NCI-H460 (cell line): Measurements from ENCODE around the gene AIF1L. TPM values are rescaled to one million over a fixed set of nuclear protein-coding genes. Genes with fewer than 3 reads are reported as not detected.
A peak's percentile ranks its signal among the peaks of the same experiment; 100 is the strongest.
"Not testable (repeated sequence)": the region's sequence is repeated elsewhere in the genome, so short reads cannot be mapped to it uniquely, and the experiment has no call there.

Source experiments
- DNase-seq: peaks from one replicate; pipeline ENCODE4 v3.0.0-alpha.2; 2016; ENCODE audit warnings: low read depth; ENCODE audit errors: extremely low read depth
- total RNA-seq: library from RNA; depleted of rRNA; stranded (reverse); fragments of >200 nt; shearing (Covaris generic); gene quantifications from 2 replicates; pipeline ENCODE4 v1.2.3, GENCODE V29; 2014

AIF1L gene
- total RNA-seq, 1 experiment from 2014 or later: 5.0 TPM

- DNase-seq: no peak
Observed at GRCh38 chr9:131117121-131117761, 20.9 kb downstream of the AIF1L start.

DNA sequence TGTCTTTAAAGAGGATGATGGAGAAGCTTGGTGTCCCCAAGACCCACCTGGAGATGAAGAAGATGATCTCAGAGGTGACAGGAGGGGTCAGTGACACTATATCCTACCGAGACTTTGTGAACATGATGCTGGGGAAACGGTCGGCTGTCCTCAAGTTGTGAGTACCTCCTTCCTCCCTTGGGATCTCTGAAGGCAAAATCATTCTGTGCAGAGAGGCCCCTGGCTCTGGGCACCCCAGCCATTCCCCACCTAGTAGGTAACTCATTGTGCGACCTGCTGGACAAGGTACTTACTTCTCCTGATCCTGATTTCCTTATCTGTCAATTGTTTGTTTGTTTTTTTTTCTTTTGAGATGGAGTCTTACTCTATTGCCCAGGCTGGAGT lies 21.4 kb downstream of the AIF1L start:
- DNase-seq: no peak

- DNase-seq: no peak
Observed at GRCh38 chr9:131119600-131119999, 23.3 kb downstream of the AIF1L start.

DNA sequence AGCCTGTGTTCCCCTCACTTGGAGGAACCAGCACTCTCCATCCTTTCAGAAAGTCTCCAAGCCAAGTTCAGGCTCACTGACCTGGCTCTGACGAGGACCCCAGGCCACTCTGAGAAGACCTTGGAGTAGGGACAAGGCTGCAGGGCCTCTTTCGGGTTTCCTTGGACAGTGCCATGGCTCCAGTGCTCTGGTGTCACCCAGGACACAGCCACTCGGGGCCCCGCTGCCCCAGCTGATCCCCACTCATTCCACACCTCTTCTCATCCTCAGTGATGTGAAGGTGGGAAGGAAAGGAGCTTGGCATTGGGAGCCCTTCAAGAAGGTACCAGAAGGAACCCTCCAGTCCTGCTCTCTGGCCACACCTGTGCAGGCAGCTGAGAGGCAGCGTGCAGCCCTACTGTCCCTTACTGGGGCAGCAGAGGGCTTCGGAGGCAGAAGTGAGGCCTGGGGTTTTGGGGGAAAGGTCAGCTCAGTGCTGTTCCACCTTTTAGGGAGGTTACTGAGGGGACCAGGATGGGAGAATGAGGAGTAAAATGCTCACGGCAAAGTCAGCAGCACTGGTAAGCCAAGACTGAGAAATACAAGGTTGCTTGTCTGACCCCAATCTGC lies 24.4 kb downstream of the AIF1L start:
- no peak for DNase-seq

- no peak for DNase-seq
Observed at GRCh38 chr9:131121346-131121745, 25.0 kb downstream of the AIF1L start.

DNA sequence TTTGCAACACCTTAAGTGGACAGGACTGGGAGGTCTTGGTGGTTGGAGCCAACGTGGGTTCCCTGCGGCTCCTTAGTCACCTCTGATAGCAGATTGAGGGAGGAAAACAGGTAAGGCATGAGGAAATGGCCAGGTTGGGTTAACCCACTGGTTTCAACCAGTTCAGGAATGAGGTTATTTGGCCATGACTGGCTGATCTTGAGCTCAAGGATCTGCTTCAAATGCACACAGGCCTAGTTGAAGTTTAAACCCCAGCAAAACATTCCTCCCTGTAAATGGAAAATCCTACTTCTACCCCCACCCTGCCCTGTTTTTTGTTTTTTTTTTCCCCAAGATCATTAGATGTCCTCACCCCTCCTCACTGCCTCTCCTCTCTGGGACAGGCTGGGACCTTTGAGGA lies 25.8 kb downstream of the AIF1L start:
- DNase-seq: no peak

DNA sequence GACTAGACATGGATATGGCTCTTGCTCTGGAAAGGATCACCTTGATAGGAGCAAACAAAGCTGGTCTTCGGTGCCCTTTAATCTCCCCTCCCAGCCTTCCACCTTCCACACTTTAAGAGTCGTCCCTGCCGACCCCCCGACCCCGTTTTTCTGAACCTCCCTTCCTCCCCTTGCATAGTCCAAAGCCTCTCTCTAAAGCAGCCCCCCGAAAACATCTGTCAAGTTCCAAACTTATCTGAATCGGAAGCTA lies 28.6 kb downstream of the AIF1L start:
- no peak for DNase-seq

- DNase-seq: peak; percentile 97
Observed at GRCh38 chr9:131125288-131126058, 29.1 kb downstream of the AIF1L start, which contains the start of gene NUP214. Gene NUP214, plus strand, starts transcription at chr9:131125586. Its CDS starts 119 bp downstream, at chr9:131125705.

GRCh38 chr9:131126059-131126426 lies 29.7 kb downstream of the AIF1L start:
- DNase-seq: no peak

DNA sequence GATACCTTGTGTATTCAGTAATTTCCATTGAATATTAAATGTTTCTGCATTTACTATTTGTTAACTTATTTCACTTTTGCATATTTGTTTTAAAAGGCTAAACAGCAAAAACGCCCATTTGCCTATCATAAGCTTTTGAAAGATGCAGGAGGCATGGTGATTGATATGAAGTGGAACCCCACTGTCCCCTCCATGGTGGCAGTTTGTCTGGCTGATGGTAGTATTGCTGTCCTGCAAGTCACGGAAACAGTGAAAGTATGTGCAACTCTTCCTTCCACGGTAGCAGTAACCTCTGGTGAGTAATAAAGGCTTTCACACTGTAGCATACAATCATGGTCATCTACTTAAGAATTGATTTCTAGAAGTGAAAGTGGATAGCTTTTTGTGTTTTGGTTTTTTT lies 32.9 kb downstream of the AIF1L start:
- no peak for DNase-seq

DNA sequence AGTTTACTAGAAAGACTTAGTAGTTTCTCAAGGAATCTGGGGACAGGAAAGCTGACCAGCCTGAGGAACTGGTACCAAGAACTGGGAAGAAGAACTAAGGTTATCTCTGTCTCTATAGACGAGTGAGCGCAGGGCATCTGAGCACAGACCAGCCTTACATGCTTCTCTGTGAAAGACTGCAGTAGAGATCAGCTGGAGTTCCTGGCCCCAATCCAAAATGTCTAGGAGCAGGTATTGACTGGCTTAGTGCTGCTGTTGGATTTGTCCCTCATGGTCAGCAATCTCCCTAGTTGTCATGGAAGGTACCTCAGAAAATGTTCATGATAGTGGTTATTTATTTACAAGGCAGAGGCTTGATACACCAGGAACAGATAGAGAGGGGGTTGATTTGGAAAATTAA lies 42.3 kb downstream of the AIF1L start:
- no peak for DNase-seq

- no peak for DNase-seq
Observed at GRCh38 chr9:131140112-131140511, 43.8 kb downstream of the AIF1L start.

DNA sequence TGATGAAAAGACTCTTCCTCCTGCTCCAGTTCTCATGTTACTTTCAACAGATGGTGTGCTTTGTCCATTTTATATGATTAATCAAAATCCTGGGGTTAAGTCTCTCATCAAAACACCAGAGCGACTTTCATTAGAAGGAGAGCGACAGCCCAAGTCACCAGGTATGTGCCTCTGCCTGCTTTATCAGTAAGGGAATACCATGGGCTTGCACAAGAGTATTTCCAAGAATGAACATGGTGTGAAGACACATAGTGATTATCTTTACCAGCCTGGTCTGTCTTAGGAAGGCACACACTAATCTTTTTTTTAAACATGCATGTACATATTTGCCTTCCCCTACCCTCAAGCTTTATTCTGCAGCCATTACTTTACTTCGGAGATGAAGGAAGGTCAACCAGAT lies 44.2 kb downstream of the AIF1L start:
- DNase-seq: no peak

DNA sequence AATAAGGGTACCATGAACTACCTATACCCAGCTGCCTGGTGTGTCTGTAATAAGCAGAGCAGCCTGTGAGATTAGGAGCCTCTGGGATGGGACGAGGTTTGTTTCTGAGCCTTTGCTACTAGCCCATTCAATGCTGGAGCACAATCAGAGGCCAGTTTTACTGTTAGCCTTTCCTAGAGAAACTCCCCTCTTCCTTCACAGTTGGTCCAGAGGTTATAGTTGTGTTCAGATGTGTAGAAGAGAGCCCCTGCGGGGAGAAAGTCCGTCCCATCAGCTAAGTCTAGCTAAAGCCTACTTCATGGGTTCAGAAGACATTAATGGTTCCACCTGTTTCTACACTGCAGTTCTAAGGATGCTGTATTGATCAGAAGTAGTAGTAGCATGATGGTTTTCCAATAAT lies 45.8 kb downstream of the AIF1L start:
- DNase-seq: no peak

DNA sequence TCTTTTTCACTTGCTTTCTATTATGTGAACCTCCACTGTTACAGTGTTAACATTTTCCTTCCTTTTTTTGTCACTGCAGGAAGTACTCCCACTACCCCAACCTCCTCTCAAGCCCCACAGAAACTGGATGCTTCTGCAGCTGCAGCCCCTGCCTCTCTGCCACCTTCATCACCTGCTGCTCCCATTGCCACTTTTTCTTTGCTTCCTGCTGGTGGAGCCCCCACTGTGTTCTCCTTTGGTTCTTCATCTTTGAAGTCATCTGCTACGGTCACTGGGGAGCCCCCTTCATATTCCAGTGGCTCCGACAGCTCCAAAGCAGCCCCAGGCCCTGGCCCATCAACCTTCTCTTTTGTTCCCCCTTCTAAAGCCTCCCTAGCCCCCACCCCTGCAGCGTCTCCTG lies 47.9 kb downstream of the AIF1L start:
- DNase-seq: no peak

DNA sequence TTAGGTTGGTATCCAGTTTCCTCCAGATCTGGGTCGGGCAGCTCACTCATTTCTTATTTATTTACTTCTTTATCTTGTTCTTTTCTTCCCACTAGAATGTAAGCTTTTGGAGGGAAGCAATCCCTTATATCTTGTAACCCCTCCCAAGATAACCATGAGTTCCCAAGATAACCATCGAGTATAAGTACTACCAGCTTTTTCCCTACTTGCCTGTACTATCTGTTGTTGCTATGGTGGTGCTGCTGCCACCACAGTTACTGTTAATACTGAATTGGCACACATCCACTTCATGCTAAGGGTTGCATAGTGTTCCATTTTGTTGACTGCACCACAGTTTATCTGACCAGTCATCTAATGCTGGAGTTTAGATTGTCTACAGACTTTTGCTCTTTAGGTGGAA lies 48.9 kb downstream of the AIF1L start:
- DNase-seq: no peak

- DNase-seq: no peak
Observed at GRCh38 chr9:131146186-131146585, 49.9 kb downstream of the AIF1L start.

DNA sequence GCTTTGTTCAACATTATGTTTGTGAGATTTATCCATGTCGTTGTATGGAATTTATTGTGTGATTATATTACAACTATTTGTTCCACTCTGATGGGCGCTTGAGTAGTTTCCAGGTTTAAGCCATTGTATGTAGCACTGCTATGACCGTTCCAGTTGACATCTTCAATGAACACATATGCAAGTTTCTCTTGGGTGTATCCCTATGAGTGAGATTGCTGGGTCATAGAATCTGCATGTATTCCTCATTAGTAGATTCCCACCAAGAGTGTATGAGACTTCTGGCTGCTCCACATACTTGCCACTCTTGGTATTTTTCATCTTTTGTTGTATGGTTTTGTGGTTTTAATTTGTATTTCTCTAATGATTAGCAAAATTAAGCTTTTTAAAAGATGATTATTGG lies 51.9 kb downstream of the AIF1L start:
- no peak for DNase-seq

DNA sequence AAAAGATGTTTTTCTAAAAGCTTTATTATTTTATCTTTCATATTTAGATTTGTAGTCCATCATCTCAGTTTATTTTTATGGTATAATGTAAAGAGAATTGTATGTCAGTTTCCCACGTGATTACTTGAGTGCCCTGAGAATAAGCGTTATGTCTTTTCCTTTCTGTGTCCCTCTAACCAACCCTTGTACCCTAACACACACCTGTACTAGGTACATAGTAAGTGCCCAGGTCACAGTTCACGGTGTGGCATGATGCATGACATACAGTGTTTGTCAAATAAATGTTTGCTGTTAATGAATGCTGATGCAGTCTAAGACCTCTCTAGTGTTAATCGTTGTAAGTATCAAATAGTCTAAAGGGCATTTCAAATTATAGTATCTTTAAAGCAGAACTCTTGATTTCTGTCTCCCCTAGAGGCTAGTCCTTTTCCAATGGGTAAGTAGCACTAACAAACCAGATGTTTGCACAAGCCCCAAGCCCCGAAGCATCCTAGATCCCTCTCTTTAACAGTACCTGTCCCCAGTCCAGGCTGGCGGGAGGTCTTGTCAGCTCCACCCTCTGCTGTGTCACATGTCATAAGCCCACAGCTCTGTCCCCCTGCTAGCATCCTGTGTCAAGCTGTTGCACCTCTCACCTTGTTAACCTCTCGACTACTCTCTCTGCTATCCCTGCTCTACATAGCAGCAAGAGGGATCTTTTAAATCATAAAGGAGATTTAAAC lies 52.8 kb downstream of the AIF1L start:
- DNase-seq: no peak

DNA sequence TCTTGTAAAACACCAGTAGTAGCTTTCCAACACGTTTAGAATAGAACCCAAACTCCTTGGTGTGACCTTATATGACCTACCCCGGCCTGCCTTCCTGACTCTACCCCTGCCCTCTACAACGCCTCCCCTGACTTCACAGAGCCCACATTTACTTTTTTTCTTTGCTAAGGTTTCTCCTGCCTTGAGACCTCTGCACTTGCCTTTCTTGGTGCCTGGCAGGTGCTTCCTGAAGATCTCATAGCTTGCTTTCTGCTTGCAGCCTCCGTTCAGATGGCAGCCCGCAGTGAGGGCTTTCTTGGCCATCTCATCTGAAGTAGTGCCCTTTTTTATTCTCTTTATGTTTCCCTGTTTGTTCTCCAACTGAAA lies 53.3 kb downstream of the AIF1L start:
- DNase-seq: no peak

DNA sequence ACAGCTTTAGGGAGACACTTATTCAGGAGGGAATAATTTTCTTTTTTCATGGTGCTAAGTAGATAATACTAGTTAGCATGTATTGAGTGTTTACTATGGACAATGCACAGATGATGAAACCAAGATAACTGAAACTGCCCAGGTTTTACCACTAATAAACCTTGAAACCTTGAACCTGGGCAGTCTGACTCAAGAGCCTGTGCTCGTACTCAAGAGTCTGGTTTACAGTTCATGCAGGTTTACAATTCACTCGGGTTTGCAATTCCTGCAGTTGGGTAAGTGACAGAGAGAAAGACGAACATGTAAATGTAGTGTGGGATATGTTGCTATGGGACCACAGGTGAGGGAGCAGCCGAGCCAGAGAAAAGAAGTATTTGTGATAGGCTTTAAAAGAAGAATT lies 57.3 kb downstream of the AIF1L start:
- no peak for DNase-seq

DNA sequence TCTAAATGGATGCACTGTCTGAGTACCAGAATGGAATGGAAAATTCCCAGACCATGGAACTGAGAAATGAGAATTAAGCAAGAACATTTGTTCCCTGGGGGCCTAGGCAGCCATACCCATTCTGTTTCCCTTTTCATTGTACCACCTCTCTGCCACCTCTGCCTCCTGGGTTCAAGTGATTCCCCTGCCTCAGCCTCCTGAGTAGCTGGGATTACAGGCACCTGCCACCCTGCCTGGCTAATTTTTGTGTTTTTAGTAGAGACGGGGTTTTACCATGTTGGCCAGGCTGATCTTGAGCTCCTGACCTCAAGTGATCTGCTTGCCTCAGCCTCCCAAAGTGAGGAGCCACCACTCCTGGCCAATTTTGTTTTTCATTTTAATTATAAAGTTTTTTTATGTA lies 62.3 kb downstream of the AIF1L start:
- not testable (repeated sequence) for DNase-seq
